Vagina (tissue), 2 donors: ENCODE data around the gene FYCO1. TPM values are rescaled to one million over a fixed set of nuclear protein-coding genes. Genes with fewer than 3 reads are reported as not detected.

Source experiments
- DNase-seq, 2 donors: peaks; one replicate each; pipeline ENCODE4 v3.0.0-alpha.2; 2017; ENCODE audit errors: extremely low spot score in 2 of 2
- H3K27ac ChIP-seq: fragments of 200-600 bp; sonication (generic); one replicate; pipeline ENCODE4 v1.5.1; 2019
- H3K27me3 ChIP-seq: fragments of 200-600 bp; sonication (generic); one replicate; pipeline ENCODE4 v1.5.1; 2019
- H3K36me3 ChIP-seq, 2 donors: fragments of 200-600 bp; sonication (generic); one replicate each; pipeline ENCODE4 v1.5.1; 2017 to 2019
- H3K4me1 ChIP-seq: fragments of 200-600 bp; sonication (generic); one replicate; pipeline ENCODE4 v1.5.1; 2019
- H3K4me3 ChIP-seq, 2 donors: fragments of 200-600 bp; sonication (generic); 1 replicate in 1 of 2; 2 replicates in 1 of 2; pipeline ENCODE4 v1.5.1; 2016 to 2019
- H3K9me3 ChIP-seq: fragments of 200-600 bp; sonication (generic); one replicate; pipeline ENCODE4 v1.5.1; 2019
- POLR2A ChIP-seq, 2 donors: fragments of 450-650 bp; IDR thresholded peaks; one replicate each; pipeline ENCODE4 v1.6.1; 2017; ENCODE audit warnings: antibody characterized with exemption in 2 of 2, mild to moderate bottlenecking in 2 of 2, moderate library complexity in 2 of 2
- POLR2AphosphoS5 ChIP-seq, 2 donors: sonication (generic); formaldehyde crosslinking; IDR thresholded peaks; one replicate each; pipeline ENCODE4 v1.9.0; 2017; ENCODE audit warnings: antibody characterized with exemption in 2 of 2, mild to moderate bottlenecking in 2 of 2, low read depth in 1 of 2; ENCODE audit not compliant: insufficient read depth in 1 of 2
- intact Hi-C: fragments of 100-400 bp; cut with DNase I; formaldehyde crosslinking; loops from one replicate; pipeline ENCODE4 v1.15.1; 2023
- total RNA-seq: library from RNA; depleted of rRNA; stranded (reverse); fragments of >200 nt; gene quantifications from one replicate; pipeline ENCODE4 v1.2.3, GENCODE V29; 2016
- TF ChIP-seq, protein P1 (sequence below), 3 experiments: fragments of 450-650 bp in 2 of 3; fragments of 200-600 bp in 1 of 3; sonication (generic) in 1 of 3; IDR thresholded peaks; one replicate each; pipeline ENCODE4 v1.5.1; 2017 to 2019; ENCODE audit warnings: antibody characterized with exemption in 3 of 3, mild to moderate bottlenecking in 2 of 3, moderate library complexity in 2 of 3

The FYCO1 gene
- total RNA-seq, 1 donor from 2014 or later = 45.7 TPM

DNA sequence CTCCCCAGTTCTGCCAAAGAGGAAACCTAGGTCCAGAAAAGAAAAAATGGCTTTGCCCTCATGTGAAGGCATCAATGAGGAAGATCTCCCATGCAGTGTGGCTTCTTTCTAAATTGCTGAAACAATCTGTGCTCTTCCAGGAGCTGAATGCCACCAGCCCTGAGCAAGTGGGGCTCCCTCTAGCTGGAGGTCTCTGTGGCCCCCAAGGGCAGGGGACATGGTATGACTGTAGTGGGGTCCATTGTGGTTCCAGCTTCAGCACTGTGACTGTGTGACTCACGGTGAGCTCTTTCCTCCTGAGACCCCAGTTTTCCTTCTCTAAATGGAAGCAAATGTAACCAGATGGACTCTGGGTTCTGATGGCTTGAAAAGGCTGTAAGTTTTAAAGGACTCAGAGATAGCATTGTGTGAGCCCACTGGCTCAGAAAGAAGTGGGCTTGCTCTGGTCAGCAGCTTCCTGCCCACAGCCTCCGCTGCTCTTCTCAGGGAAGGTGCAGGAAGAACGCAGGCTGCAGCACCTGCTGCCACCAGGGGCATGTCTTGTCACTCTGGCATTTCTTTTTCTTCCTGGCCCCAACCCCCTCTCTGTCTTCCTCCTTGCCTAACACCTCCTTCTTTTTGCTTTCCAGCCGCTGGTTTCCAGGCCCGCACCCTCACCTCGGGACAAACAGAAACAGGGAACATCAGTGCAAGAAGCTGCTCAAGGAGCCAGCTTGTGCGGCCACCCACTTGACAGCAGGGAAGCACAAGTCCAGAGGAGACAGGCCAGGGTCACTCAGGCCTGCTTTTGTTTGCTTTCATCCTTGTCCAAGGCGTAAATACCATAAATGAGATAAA is 58.2 kb downstream of the FYCO1 start:
- peaks cover 12% of the 10 kb centered on the region for H3K4me1 ChIP-seq
- no peaks in the 10 kb centered on the region for H3K9me3 ChIP-seq
- H3K27ac ChIP-seq = no peak overlapping the region
- intact Hi-C loops = loop anchor here (5.0 kb wide), 1 partner anchor 140 kb away; no protein-coding TSS in a partner anchor
- DNase-seq = no peak
- H3K4me3 ChIP-seq = no peak overlapping the region
- no peak for TF ChIP-seq POLR2A (IDR thresholded peaks at IDR 0.05)
- TF ChIP-seq, protein P1, sequence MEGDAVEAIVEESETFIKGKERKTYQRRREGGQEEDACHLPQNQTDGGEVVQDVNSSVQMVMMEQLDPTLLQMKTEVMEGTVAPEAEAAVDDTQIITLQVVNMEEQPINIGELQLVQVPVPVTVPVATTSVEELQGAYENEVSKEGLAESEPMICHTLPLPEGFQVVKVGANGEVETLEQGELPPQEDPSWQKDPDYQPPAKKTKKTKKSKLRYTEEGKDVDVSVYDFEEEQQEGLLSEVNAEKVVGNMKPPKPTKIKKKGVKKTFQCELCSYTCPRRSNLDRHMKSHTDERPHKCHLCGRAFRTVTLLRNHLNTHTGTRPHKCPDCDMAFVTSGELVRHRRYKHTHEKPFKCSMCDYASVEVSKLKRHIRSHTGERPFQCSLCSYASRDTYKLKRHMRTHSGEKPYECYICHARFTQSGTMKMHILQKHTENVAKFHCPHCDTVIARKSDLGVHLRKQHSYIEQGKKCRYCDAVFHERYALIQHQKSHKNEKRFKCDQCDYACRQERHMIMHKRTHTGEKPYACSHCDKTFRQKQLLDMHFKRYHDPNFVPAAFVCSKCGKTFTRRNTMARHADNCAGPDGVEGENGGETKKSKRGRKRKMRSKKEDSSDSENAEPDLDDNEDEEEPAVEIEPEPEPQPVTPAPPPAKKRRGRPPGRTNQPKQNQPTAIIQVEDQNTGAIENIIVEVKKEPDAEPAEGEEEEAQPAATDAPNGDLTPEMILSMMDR (IDR thresholded peaks at IDR 0.05) = no peak
- no peak for TF ChIP-seq POLR2AphosphoS5 (IDR thresholded peaks at IDR 0.05; ENCODE audit: insufficient read depth in 1 of 2, low read depth in 1 of 2)
- no peaks in the 10 kb centered on the region for H3K27me3 ChIP-seq
- H3K36me3 ChIP-seq = peaks cover 0 to 40% of the 10 kb centered on the region in 2 donors

DNA sequence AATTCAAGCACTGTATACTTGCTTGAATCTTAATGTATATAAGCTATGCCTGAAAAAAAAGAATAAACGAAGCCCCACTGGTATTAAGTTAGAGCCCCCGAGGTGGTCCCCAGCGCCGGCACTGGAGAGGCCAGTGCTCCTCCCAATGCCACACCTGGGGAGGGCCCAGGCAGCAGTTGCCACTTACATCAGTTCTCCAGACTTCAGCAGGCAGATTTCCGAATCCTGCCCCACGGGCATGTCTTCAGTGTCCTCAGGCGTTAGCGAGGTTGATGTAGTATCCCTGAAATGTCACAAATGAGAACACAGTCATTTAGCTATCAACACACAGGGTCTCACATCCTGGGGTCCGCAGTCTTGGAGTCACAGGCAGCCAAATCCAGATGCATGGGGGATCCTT is 59.4 kb downstream of the FYCO1 start:
- no peak for TF ChIP-seq POLR2AphosphoS5 (IDR thresholded peaks at IDR 0.05; ENCODE audit: insufficient read depth in 1 of 2, low read depth in 1 of 2)
- no peak for TF ChIP-seq POLR2A (IDR thresholded peaks at IDR 0.05)
- TF ChIP-seq, protein P1 (IDR thresholded peaks at IDR 0.05) = no peak
- Histone ChIP-seq H3K4me1 (peaks cover 12% of the 10 kb centered on the region), H3K9me3 (no peaks in the 10 kb centered on the region), H3K36me3 (peaks cover 0 to 45% of the 10 kb centered on the region in 2 donors), H3K27ac (no peak overlapping the region), H3K27me3 (no peaks in the 10 kb centered on the region), H3K4me3 (no peak overlapping the region)
- intact Hi-C loops = loop anchor here (5.0 kb wide), 1 partner anchor 141 kb away; no protein-coding TSS in a partner anchor
- no peak for DNase-seq

DNA sequence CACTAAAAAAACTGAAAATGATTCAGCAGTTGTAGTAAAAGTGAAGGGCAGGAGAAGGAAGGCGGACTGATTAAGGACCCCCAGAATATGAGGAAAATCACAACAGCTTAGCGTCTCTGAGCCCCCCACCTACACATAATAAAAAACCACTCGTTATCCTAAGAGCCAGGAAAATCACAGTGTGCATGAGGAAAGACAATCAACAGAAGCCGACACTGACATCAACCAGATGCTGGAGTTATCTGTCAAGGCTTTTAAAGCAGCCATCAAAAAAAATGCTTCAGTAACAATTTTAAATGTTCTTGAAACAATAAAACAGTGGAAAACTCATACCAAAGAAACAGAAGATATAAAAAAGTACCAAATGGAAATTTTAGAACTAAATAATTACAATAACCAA is 62.0 kb downstream of the FYCO1 start:
- Histone ChIP-seq H3K9me3 (no peaks in the 10 kb centered on the region), H3K4me3 (no peak overlapping the region), H3K4me1 (no peaks in the 10 kb centered on the region), H3K36me3 (peaks cover 0 to 65% of the 10 kb centered on the region in 2 donors), H3K27me3 (no peaks in the 10 kb centered on the region), H3K27ac (no peak overlapping the region)
- TF ChIP-seq POLR2A (IDR thresholded peaks at IDR 0.05) (no peak), POLR2AphosphoS5 (IDR thresholded peaks at IDR 0.05; ENCODE audit: insufficient read depth in 1 of 2, low read depth in 1 of 2) (no peak)
- TF ChIP-seq, protein P1 (IDR thresholded peaks at IDR 0.05) = no peak
- DNase-seq = no peak
- intact Hi-C loops = no loop called here

DNA sequence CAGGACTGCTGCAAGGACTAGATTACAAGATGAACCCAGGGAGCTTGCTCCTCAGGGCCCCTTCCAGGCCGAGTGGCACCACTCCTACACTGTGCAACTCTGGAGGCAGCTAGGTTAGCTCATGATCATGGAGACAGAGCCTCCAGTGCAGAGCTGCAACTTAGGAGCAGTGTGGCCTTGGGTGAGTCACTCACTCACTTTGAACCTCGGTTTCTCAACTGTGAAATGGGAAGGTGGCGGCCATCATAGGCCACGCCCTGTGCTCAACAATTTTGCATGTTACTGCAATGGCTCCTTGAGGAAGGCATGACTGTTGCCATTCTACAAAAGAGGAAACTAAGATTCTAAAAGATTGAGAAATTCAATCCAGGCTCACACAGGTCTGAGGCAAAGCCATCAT is 63.5 kb downstream of the FYCO1 start:
- DNase-seq = no peak

More for the DNA sequence above, 63.5 kb downstream of the FYCO1 start:
- intact Hi-C loops = no loop called here
- Histone ChIP-seq H3K4me1 (no peaks in the 10 kb centered on the region), H3K4me3 (no peak overlapping the region), H3K9me3 (no peaks in the 10 kb centered on the region), H3K36me3 (peaks cover 0 to 80% of the 10 kb centered on the region in 2 donors), H3K27ac (no peak overlapping the region), H3K27me3 (no peaks in the 10 kb centered on the region)
- TF ChIP-seq POLR2AphosphoS5 (IDR thresholded peaks at IDR 0.05; ENCODE audit: insufficient read depth in 1 of 2, low read depth in 1 of 2) = no peak
- TF ChIP-seq POLR2A (IDR thresholded peaks at IDR 0.05) = no peak
- TF ChIP-seq, protein P1 (IDR thresholded peaks at IDR 0.05) = no peak
